ENCODE measurements around the gene SUMO2.
"Not testable (repeated sequence)": the region's sequence is repeated elsewhere in the genome, so short reads cannot be mapped to it uniquely, and the experiment has no call there.

Gene SUMO2

GRCh38 chr17:75208161-75208560 is 25.4 kb upstream of the SUMO2 start:
- H3K27ac ChIP-seq (ENCODE audit: insufficient read depth, low read length, poor library complexity, severe bottlenecking), result no peak overlapping the region
- no peak for DNase-seq
- H3K4me3 ChIP-seq (ENCODE audit: insufficient read depth, low read depth, low read length, poor library complexity, severe bottlenecking), result no peak overlapping the region
- no peaks in the 10 kb centered on the region for H3K9me3 ChIP-seq (ENCODE audit: control insufficient read depth, low read length)
- H3K36me3 ChIP-seq (ENCODE audit: control insufficient read depth, insufficient read depth, low read length), result peaks cover 25% of the 10 kb centered on the region
- H3K4me1 ChIP-seq (ENCODE audit: control insufficient read depth, insufficient read depth, low read length, poor library complexity, severe bottlenecking), result peaks cover 7% of the 10 kb centered on the region
- H3K27me3 ChIP-seq (replicated peaks; ENCODE audit: control insufficient read depth, insufficient read depth, low read length, poor library complexity, severe bottlenecking), result no peaks in the 10 kb centered on the region

DNA sequence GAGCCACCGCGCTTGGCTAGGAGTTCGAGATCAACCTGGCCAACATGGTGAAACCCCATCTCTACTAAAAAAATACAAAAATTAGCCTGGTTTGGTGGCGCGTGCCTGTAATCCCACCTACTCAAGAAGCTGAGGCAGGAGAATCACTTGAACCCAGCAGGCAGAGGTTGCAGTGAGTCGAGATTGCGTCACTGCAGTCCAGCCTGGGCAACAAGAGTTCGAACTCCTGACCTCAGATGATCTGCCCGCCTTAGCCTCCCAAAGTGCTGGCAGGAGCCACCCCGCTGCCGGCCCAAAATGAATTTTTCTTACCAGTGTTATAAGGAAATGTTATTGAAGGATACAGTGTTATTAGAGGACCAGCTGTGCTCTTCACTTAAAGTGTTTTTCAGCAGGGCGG is 25.0 kb upstream of the SUMO2 start:
- H3K4me1 ChIP-seq (ENCODE audit: control insufficient read depth, insufficient read depth, low read length, poor library complexity, severe bottlenecking), result peaks cover 7% of the 10 kb centered on the region
- no peak overlapping the region for H3K4me3 ChIP-seq (ENCODE audit: insufficient read depth, low read depth, low read length, poor library complexity, severe bottlenecking)
- H3K36me3 ChIP-seq (ENCODE audit: control insufficient read depth, insufficient read depth, low read length), result peaks cover 21% of the 10 kb centered on the region
- H3K27ac ChIP-seq (ENCODE audit: insufficient read depth, low read length, poor library complexity, severe bottlenecking), result no peak overlapping the region
- H3K9me3 ChIP-seq (ENCODE audit: control insufficient read depth, low read length), result no peaks in the 10 kb centered on the region
- no peaks in the 10 kb centered on the region for H3K27me3 ChIP-seq (replicated peaks; ENCODE audit: control insufficient read depth, insufficient read depth, low read length, poor library complexity, severe bottlenecking)
- no peak for DNase-seq

DNA sequence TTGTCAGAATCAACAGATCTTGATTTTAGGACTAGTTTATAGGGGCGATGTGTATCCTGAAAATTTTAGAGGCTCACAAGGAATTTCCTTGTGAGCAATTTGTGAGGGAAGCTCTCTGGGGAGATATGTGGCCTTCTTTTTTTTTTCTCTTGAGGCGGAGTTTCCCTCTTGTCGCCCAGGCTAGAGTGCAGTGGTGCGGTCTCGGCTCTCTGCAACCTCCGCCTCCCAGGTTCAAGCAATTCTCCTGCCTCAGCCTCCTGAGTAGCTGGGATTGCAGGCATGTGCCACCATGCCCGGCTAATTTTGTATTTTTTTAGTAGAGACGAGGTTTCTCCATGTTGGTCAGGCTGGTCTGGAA is 24.3 kb upstream of the SUMO2 start:
- H3K27ac ChIP-seq (ENCODE audit: insufficient read depth, low read length, poor library complexity, severe bottlenecking); H3K27me3 ChIP-seq (replicated peaks; ENCODE audit: control insufficient read depth, insufficient read depth, low read length, poor library complexity, severe bottlenecking); H3K9me3 ChIP-seq (ENCODE audit: control insufficient read depth, low read length); H3K4me1 ChIP-seq (ENCODE audit: control insufficient read depth, insufficient read depth, low read length, poor library complexity, severe bottlenecking); H3K4me3 ChIP-seq (ENCODE audit: insufficient read depth, low read depth, low read length, poor library complexity, severe bottlenecking); DNase-seq: not testable (repeated sequence)
- H3K36me3 ChIP-seq (ENCODE audit: control insufficient read depth, insufficient read depth, low read length), result peaks cover 18% of the 10 kb centered on the region

DNA sequence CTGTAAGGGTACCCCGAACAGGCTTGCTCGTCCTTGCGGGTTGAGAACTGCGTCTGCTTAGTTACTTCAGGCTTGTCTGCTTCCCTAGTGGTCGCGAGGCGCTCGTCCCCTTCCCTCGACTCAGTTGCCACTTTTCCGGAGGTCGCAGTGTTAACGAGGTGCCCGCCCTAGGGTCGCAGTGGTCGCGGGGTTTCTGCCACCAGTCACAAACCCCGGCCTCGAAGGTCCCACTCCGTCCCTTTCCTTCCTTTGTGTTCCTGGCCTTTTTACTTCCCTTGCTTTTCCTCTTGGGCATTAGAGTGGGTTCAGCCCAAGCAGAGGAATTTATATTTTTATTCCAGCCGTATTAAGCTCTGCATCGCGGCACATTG is 23.0 kb upstream of the SUMO2 start:
- Histone ChIP-seq H3K27me3 (replicated peaks; ENCODE audit: control insufficient read depth, insufficient read depth, low read length, poor library complexity, severe bottlenecking) (no peaks in the 10 kb centered on the region), H3K4me3 (ENCODE audit: insufficient read depth, low read depth, low read length, poor library complexity, severe bottlenecking) (peak overlapping the region; percentile 77), H3K27ac (ENCODE audit: insufficient read depth, low read length, poor library complexity, severe bottlenecking) (peak overlapping the region; percentile 90), H3K36me3 (ENCODE audit: control insufficient read depth, insufficient read depth, low read length) (peaks cover 10% of the 10 kb centered on the region), H3K9me3 (ENCODE audit: control insufficient read depth, low read length) (no peaks in the 10 kb centered on the region), H3K4me1 (ENCODE audit: control insufficient read depth, insufficient read depth, low read length, poor library complexity, severe bottlenecking) (peaks cover 7% of the 10 kb centered on the region)
- no peak for DNase-seq

DNA sequence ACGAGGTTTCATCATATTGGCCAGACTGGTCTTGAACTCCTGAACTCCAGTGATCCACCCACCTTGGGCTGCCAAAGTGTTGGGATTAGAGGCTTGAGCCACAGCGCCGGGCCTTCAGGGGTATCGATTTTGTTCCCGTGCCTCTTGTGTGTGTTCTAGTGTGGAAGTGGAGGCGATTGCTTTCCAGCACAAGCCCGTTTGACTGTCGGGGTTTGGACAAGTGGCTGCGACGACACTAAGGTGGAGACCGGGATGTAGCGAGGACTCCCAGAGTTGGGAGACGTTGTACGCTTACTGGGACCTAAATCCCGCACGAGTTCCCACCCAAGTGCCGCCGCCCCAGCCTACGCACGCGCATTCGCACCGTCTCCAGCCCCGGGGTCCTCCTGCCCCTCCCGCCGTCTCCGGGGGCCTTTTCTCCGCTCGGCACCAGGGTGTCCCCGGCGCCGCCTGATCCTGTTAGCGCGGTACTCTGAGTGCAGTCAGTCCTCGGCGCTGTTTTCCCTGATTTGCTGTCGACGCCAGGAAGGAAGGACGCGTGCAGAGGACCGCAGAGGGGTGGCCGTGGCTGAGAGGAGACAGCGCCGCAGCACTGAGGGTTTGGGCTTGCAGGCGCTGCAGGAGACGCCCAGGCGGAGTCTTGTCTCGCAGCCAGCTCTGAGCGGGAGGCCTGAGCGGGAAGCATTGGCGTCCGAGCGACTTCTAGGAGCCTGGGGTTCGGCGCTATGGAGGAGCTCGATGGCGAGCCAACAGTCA is 22.5 kb upstream of the SUMO2 start, which contains the start of gene NUP85:
NUP85 (plus strand) TSS at position 643 of the 756 bp plus-strand sequence; CDS start at position 726, 83 bp downstream.
- Histone ChIP-seq H3K36me3 (ENCODE audit: control insufficient read depth, insufficient read depth, low read length) (peaks cover 7% of the 10 kb centered on the region), H3K4me3 (ENCODE audit: insufficient read depth, low read depth, low read length, poor library complexity, severe bottlenecking) (peak within 1 kb of the TSS; percentile 77), H3K4me1 (ENCODE audit: control insufficient read depth, insufficient read depth, low read length, poor library complexity, severe bottlenecking) (peaks cover 7% of the 10 kb centered on the region), H3K27me3 (replicated peaks; ENCODE audit: control insufficient read depth, insufficient read depth, low read length, poor library complexity, severe bottlenecking) (no peaks in the 10 kb centered on the region), H3K27ac (ENCODE audit: insufficient read depth, low read length, poor library complexity, severe bottlenecking) (peak within 1 kb of the TSS; percentile 90), H3K9me3 (ENCODE audit: control insufficient read depth, low read length) (no peaks in the 10 kb centered on the region)
- DNase-seq, result peak; percentile 78 to 87 (median 82)

GRCh38 chr17:75199886-75200618 is 17.3 kb upstream of the SUMO2 start:
- no peak for DNase-seq
- Histone ChIP-seq H3K27me3 (replicated peaks; ENCODE audit: control insufficient read depth, insufficient read depth, low read length, poor library complexity, severe bottlenecking) (no peaks in the 10 kb centered on the region), H3K27ac (ENCODE audit: insufficient read depth, low read length, poor library complexity, severe bottlenecking) (no peak overlapping the region), H3K9me3 (ENCODE audit: control insufficient read depth, low read length) (no peaks in the 10 kb centered on the region), H3K4me3 (ENCODE audit: insufficient read depth, low read depth, low read length, poor library complexity, severe bottlenecking) (no peak overlapping the region), H3K36me3 (ENCODE audit: control insufficient read depth, insufficient read depth, low read length) (no peaks in the 10 kb centered on the region), H3K4me1 (ENCODE audit: control insufficient read depth, insufficient read depth, low read length, poor library complexity, severe bottlenecking) (no peaks in the 10 kb centered on the region)

- DNase-seq, result no peak
- Histone ChIP-seq H3K4me3 (ENCODE audit: insufficient read depth, low read depth, low read length, poor library complexity, severe bottlenecking) (no peak overlapping the region), H3K27ac (ENCODE audit: insufficient read depth, low read length, poor library complexity, severe bottlenecking) (no peak overlapping the region), H3K36me3 (ENCODE audit: control insufficient read depth, insufficient read depth, low read length) (no peaks in the 10 kb centered on the region), H3K27me3 (replicated peaks; ENCODE audit: control insufficient read depth, insufficient read depth, low read length, poor library complexity, severe bottlenecking) (no peaks in the 10 kb centered on the region), H3K4me1 (ENCODE audit: control insufficient read depth, insufficient read depth, low read length, poor library complexity, severe bottlenecking) (no peaks in the 10 kb centered on the region), H3K9me3 (ENCODE audit: control insufficient read depth, low read length) (no peaks in the 10 kb centered on the region)
Measured at GRCh38 chr17:75194879-75195278, 12.1 kb upstream of the SUMO2 start.

GRCh38 chr17:75191584-75191983 is 8.8 kb upstream of the SUMO2 start:
- H3K36me3 ChIP-seq (ENCODE audit: control insufficient read depth, insufficient read depth, low read length), result no peaks in the 10 kb centered on the region
- no peaks in the 10 kb centered on the region for H3K27me3 ChIP-seq (replicated peaks; ENCODE audit: control insufficient read depth, insufficient read depth, low read length, poor library complexity, severe bottlenecking)
- no peaks in the 10 kb centered on the region for H3K4me1 ChIP-seq (ENCODE audit: control insufficient read depth, insufficient read depth, low read length, poor library complexity, severe bottlenecking)
- H3K27ac ChIP-seq (ENCODE audit: insufficient read depth, low read length, poor library complexity, severe bottlenecking), result no peak overlapping the region
- H3K4me3 ChIP-seq (ENCODE audit: insufficient read depth, low read depth, low read length, poor library complexity, severe bottlenecking), result no peak overlapping the region
- H3K9me3 ChIP-seq (ENCODE audit: control insufficient read depth, low read length), result no peaks in the 10 kb centered on the region
- no peak for DNase-seq

GRCh38 chr17:75188614-75189013 is 5.9 kb upstream of the SUMO2 start:
- Histone ChIP-seq H3K36me3 (ENCODE audit: control insufficient read depth, insufficient read depth, low read length) (no peaks in the 10 kb centered on the region), H3K27me3 (replicated peaks; ENCODE audit: control insufficient read depth, insufficient read depth, low read length, poor library complexity, severe bottlenecking) (no peaks in the 10 kb centered on the region)
- DNase-seq, result no peak

More at GRCh38 chr17:75188614-75189013, 5.9 kb upstream of the SUMO2 start:
- H3K4me1 ChIP-seq (ENCODE audit: control insufficient read depth, insufficient read depth, low read length, poor library complexity, severe bottlenecking), result peaks cover 2% of the 10 kb centered on the region
- H3K4me3 ChIP-seq (ENCODE audit: insufficient read depth, low read depth, low read length, poor library complexity, severe bottlenecking), result no peak overlapping the region
- no peaks in the 10 kb centered on the region for H3K9me3 ChIP-seq (ENCODE audit: control insufficient read depth, low read length)
- H3K27ac ChIP-seq (ENCODE audit: insufficient read depth, low read length, poor library complexity, severe bottlenecking), result no peak overlapping the region
